Measurements from ENCODE around the gene IQGAP2.

- no peak for TF ChIP-seq GATA2 (IDR thresholded peaks at IDR 0.05; ENCODE audit: low read depth, low read length)
- TF ChIP-seq GATA3 (IDR thresholded peaks at IDR 0.05; ENCODE audit: low read depth, low read length), result no peak
Observed at GRCh38 chr5:76641514-76642120, 238.5 kb downstream of the IQGAP2 start.

Measured in SH-SY5Y (cell line).